NCI-H510A (cell line): Measurements from ENCODE around the gene APEX1.

Experiments
- DNase-seq: peaks from one replicate; lab custom pipeline; 2025; lab: John Stamatoyannopoulos, UW

APEX1 gene

DNA sequence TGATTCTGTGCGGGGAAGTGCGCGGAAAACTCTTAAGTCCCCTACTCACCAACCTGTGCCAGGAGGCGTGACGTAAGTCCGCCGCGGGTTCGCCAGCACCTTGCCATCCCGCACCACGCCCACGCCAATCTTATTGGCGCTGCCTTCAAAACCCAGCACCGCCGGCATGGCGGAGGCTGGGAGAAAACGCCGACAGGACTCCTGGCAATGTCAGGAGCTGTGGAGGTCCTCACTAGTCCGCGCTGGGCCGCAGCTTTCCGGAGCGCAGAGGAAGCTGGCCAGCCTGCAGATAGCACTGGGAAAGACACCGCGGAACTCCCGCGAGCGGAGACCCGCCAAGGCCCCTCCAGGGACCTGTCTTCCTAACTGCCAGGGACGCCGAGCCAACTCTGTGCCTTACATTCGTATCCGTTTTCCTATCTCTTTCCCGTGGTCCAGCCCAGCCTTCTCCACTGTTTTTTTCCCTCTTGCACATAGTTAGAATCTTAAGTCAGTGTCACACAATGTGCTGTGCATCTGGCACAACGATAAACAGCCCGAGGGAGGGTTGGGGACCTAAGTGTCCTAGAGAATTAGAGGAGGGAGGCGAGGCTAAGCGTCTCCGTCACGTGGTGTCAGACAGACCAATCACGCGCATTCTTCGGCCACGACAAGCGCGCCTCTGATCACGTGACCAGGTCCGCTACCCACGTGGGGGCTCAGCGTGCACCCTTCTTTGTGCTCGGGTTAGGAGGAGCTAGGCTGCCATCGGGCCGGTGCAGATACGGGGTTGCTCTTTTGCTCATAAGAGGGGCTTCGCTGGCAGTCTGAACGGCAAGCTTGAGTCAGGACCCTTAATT lies at the start of gene APEX1, which contains the start of gene OSGEP:
APEX1 (plus strand) TSS at position 711 of the 839 bp plus-strand sequence. CDS start 420 bp downstream, outside the sequence.
OSGEP (minus strand) TSS at position 297 of the 839 bp plus-strand sequence; CDS start at position 168, 129 bp downstream.
- peak; percentile 95 for DNase-seq

DNA sequence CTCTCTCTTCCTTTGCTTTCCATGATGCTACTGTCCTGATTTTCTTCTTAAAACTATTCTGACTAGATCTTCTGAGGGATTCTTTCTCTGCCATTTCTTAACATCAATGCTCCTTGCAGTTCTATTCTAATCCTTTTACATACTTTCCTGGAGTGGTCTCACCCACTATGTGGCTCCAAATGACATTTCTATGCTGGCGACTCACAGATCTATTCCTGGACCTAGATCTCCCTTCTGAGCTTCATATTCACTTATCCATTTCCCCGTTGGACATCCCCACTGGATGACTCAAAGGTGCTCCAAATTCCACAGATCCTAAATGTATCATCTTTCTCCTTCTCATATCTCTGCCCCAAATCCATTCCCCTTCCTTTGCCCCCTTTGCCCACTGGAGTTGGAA lies 45.8 kb upstream of the APEX1 start:
- DNase-seq, result no peak

DNA sequence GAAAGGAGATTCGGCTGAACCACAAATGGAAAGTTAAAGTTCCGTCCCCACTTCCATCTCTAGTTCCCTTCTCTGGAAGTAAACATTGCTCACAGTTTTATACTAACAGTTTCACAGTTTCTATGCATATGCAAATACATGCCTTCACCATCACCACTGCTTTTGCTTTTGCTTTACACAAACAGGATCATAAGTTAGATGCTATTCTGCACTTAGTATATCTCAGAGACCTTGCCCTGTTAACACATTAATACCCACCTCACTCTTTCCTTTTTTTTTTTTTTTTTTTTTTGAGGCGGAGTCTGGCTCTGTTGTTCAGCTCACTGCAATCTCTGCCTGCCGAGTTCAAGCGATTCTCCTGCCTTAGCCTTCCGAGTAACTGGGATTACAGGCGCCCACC lies 42.6 kb upstream of the APEX1 start:
- no peak for DNase-seq

DNA sequence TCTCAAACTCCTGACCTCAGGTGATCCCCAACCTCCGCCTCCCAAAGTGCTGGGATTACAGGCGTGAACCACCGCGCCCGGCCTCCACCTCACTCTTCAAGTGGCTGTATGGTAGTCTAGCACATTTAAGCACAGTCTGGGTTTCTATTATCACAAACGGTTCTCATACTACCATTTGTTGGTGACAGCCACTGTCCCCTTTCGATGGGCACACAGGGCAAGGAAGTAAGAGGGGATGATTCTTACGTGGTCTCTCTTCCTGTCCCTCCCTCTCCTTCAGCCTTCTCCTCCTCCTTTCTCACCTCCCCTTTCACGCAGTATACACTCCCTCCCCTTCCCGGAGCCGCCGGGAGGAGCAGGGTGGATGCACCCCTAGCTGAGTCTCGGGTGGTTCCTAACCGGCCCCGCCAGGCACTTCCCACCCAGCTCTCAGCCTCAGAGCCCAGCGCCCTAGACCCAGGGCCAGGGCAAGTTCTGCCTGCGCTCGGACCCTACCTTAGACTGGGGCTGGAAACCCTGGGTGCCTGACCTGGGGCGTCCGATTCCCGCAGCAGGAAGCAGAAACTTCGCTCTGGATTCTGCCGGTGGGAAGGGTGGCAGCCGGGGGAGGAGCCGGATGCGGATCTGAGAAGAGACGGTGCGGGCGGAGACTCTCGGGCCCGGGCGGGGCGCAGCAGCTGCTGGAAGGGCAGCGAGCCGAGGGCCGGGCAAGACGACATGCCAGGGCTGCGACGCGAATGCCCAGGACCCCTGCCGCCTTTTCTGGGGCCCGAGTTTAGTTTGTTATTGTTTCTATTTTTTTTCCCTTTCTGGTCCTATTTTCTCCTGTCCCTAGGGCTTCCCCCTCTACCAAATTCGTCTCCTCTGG lies 41.9 kb upstream of the APEX1 start, which contains the start of gene TEP1:
TEP1 (minus strand) TSS at position 626 of the 868 bp plus-strand sequence. CDS start 5,062 bp downstream, outside the sequence.
- peak; percentile 83 for DNase-seq

DNA sequence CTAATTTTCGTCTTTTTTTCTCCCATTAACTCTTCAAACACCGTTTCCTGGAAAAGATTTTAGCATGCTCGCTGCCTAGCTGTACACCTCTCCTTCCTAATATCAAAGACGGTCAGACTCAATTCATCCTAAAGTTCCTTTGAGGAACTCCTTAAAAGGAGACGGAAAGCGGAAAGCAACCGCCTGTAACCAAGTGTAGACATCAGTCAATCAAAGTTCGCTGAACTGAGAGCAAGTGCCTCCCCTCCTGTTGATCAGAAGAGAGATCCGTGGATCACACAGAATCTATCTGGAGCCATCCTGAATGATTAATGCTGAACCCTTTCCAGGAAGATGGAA lies 41.3 kb upstream of the APEX1 start:
- no peak for DNase-seq

DNA sequence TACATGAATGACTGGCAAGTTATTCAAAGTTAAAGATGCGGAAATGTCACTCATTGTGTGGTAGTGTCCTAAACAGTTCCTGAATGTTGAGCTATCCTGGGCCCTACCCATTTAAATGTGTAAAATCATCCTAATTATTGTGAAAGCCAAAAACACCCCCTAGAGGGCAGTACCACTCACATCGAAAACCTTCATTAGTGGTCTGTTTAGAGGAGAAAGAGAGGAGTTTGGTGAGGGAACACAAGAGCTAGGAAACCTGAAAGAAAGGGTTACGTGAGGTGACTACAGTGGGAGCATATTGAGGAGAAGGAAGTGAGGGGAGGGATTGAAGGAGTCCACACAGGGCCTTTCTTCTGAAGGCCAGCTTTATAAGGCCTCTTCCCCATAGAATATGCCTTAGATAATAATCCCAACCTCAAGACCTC lies 39.2 kb upstream of the APEX1 start:
- DNase-seq, result no peak

DNA sequence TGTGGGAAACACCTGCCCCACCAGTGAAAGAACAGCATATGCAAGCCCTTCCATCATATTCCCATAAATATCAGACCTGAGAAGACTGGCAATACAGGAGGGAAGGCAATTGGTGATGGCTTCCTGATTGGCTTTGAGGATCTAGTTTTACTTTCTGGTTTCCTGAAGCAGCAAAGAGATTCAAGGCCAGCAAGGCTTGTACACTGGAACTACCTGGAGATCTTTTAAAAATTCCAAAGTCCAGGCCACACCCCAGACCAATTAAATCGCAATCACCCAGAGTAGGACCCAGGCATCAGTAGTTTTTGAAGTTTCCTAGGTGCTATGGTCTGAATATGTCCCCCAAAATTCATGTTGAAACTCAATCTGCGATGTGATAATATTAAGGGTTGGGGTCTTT lies 38.8 kb upstream of the APEX1 start:
- DNase-seq, result no peak

DNA sequence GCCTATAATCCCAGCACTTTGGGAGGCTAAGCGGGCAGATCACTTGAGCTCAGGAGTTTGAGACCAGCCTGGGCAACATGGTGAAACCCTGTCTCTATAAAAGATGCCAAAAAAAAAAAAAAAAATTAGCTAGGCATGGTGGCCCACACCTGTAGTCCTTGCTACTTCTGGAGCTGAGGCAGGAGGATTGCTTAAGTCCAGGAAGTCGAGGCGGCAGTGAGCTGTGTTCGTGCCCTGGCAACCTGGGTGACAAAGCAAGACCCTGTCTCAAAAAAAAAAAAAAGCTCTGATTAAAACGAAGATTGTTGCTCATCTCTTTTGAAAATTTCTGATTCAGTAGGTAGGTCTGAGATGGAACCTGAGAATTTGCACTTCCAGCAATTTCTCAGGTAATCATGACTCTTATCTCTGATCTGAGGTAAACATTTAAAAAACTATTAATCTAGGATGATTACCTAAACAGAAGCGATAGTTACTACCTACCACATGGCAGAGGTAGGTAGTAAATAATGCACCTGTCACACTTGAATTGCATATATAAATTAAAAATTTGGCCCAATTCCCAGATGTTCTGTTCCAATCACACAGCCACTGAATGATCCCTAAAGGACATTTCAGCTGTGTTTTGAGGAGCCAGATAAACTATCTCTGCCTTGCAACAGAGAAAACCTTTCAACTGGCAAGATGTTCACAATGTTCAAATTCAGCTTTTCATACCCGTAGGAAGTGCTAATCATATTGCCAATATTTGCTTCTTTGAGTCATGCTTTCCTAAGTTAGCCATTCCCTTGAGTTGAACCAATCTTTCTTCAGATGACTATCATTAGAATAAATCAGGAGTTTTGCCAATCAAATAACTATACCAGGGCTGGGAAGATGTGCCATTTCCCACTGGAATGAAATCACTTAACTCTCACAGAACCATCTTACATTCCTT lies 37.5 kb upstream of the APEX1 start:
- DNase-seq, result no peak

DNA sequence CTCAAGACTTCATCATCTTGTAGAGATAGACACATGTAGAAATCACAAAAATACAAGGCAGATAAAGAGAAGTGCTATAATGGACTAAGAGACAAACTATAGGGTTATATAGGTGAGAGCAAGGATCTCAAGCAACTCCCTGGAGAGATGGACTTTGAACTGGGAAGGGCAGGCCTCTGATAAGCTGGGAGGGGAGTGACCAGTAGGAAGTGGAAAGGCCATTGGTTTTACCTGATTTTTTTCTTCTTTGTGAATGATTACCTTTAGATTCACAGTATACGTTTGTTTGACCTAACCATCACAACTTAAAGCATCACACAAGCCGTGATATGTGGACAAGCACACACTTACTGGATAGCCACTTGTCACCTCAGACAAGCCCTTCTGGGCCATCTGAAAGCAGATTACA lies 36.5 kb upstream of the APEX1 start:
- no peak for DNase-seq

DNA sequence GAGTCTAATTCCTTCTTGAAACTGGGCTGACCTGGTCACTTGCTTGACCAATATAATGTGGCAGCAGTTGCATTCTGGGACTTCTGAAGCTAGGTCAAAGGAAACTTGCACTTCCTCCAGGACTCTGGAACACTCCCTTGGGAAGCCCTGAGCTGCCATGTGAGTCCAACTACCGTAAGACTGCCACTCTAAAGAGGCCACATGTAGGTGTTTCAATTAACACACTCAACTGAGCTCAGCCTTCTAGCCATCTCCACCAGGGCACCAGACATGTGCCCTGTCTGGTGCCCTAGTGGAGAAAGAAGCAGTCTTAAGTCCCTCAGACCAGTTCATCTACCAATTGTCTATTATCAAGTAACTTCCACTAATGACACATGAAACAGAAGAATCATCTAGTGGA lies 35.6 kb upstream of the APEX1 start:
- DNase-seq, result no peak

DNA sequence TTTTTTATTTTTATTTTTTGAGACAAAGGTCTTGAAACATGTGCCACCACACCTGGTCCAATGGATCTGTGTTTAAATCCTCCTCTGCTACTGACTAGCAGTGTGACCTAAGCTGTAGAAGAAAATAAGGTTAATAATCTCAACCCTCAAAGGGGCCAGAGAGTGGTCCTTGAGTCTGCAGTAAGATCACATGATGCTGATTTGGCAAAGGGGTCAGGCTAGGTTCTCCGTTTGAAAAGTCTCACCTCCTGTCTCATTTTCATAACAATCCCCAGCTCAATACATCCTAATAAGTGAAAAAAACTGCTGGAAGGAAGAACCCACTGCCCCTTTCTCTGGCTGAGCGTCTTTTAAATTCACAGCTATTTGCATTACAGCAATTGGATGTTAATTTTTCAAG lies 33.8 kb upstream of the APEX1 start:
- DNase-seq, result no peak

DNA sequence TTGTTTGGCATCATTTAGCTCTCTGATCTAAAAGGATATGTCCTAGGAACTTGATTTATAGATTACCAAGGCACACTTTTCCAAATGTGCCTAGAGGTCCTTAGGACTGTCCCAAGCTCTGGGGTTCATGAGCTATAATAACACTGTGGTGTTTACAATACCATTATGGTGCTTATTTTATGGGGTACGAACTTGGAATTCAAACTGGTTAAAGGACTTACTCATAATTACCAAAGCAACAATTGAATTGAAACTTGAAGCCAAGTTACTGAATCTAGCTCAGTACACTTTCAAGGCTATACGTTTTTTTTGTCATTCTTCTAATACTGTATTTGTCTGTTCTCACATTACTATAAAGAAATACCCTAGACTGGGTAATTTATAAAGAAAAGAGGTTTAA lies 32.1 kb upstream of the APEX1 start:
- DNase-seq, result no peak

DNA sequence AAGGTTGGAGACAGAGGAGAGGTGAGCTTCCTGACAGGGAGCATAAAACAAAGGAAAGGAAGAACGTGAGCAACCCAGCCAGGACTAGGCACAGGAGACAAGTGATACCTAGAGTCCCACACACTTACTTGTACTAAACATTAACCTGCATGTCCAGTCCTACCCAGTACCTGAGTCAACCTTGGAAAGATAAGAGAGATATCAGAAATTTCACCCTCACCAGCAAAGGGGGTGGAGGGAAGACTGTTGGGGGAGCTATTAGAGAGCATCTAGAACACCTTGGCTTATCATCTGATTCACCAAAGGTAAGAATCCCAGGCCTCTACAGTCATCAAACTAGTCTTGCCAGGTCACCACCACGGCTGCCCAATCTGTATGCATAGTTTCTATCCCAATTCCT lies 30.2 kb upstream of the APEX1 start:
- DNase-seq, result no peak

DNA sequence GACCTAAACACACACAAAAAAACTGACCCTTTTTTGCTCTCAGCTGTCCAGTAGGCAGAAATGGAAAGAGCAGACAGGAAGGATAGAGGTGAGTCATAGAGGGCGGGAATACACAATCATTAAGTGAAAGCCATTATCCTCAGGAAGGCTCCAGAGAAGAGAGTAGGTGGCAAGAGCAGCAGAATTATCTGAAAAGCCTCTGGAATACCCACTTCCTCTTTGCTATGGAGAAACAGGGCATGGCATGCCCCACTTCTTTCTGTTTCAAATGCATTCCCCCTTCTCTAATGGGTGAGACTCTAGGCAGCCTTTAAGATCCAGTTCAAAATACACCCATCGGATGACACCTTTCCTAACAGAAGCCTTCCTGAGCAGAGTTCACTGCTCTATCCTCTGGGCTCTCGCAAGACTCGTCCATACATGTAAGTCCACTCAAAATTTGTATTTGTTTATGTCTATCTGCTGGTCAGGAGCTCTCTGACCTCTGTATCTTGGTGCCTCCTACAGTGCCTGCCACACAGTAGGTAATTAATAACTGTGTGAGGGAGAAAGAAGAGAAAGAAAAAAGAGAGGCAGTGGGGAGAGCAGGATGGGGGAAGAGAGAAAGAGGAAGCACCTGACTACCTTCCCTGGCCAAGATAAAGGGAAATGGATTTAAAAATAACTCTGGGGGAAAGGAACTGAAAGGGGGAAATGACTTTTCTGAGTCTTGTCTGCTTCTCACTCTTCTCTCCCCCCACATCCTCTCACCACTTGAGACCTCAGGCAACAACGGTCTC lies 27.6 kb upstream of the APEX1 start:
- no peak for DNase-seq

DNA sequence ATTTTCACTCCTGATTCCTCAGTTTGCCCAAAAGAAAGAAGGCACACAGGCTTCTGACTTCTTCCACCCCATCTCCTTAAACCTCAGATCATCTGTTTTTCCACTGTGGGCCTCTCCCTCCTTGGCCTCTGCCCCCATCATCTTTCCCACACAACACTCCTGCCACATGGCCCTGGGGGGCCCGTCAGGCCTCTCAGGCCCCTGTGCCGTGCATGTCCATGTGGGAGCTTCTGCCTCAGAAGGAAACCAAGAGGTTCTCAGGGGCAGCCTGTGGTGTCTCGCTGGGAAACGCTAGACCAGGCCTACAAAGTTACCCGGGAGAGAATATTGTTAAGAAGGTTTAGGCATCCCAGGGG lies 27.0 kb upstream of the APEX1 start:
- no peak for DNase-seq

DNA sequence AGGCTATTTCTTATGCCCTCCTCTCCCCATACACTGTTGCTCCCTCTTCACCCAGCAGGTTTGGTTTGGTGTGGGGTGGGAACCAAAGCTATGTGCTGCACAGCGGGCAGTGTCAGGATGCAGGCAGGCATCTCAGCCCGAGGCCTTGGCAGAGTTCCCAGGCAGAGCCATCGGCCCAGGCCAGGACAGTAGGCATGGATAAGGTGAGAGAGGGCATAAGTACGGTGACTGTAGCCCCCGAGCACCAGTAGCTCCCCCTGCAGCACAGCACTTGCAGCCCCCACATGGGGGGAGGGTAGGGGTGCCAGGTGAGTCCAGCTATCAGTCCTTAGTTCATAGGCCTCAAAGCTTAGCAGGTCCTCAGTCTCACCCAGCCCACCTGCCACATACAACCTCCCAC lies 26.2 kb upstream of the APEX1 start:
- DNase-seq, result no peak

DNA sequence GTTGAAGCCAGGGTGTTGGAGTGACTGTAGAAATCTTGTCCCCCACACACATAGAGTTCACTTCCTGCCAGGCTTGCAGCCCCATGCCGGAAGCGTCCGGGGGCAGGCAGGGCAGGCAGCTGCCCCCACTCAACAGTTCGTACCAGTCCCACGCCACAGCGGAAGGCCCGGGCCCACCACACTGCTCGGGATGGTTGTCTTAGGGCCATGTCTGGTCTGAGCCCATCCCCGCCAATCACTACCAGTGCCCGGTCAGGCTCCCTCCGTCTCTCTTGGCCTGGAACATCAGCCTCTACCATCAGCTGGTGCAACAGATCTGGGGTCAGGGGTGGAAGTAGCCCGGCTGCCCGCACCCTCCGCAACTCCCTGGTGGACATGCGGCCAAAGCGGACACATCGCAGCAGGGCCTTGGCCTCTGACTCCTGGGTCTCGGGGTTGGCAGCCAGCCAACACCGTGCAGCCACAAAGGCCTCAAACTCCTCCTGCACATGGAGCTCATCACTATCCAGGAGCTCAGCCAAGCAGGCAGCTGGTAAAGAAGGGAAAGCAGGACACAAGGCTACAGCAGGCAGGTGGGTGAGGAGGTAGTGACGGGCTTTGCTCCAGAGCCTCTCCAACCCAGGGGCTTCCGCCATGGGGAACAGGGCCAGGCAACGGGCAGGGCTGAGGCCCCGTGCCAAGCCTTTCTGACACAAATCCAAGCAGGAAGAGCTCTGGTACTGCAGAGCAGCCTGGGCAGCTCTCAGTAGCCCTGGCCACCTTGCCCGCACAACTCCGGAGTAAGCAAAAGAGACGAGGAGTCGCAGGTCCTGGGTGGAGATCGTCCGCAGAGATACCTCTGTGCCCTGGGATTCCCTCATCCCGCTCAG lies 25.0 kb upstream of the APEX1 start:
- no peak for DNase-seq

DNA sequence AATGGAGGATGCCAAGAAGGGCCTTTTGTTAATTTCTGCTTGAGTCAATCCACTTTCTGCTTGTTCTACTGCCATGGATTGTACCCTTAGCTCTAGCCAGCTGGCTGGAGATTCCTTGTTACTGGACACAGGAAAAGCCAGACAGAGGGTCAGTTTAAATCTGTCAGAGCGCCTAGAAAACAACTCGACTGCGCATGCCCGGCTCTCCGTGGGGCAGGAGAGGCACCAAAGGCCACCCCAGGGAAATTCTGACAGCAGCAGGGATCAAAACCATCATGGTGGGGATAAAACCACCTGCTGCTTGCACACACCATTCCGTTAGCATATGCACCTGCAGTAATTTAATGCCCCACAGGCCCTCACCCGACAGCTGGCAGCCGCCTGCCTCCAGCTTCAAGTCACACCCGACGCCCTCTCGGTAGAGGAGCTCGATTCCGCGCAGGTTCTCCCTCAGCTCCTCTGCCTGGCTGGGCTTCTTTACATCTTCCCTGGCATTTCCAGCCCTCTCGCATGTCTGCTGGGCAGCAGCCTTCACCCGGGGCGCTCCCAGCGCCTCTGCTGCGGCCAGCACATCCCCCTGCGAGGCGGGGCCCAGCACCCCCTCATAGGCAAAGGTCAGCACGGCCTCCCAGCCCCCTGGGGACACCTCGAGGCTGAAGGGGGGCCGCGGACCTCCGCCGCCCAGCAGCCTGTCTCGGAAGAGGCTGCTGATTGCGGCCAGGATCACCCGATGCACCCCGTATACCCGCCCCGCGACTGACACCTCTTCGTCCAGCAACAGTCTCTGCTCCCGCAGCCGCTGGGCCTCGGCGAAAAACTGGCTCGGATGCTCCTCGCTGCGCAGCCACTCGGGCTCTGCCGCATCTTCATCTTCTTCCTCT lies 20.1 kb upstream of the APEX1 start:
- DNase-seq, result peak; percentile 29
